Dendritic cell treated with granulocyte-macrophage colony-stimulating factor and Interleukin-4, amounts not matched to agents 40 ng/mL and 50 ng/mL, for 4 days (primary cell): Measurements from ENCODE around the gene TPRA1.

Source experiments
- H3K27ac Mint-ChIP-seq: one replicate; pipeline ENCODE4 v1.8.0; 2022; ENCODE audit warnings: mild to moderate bottlenecking, mixed read lengths
- H3K27me3 Mint-ChIP-seq: one replicate; pipeline ENCODE4 v1.8.0; 2022; ENCODE audit warnings: mild to moderate bottlenecking, mixed read lengths
- H3K36me3 Mint-ChIP-seq: one replicate; pipeline ENCODE4 v1.8.0; 2022; ENCODE audit warnings: low read depth, mixed read lengths
- H3K4me1 Mint-ChIP-seq: one replicate; pipeline ENCODE4 v1.8.0; 2022; ENCODE audit warnings: low read depth, mixed read lengths
- H3K4me3 Mint-ChIP-seq: one replicate; pipeline ENCODE4 v1.8.0; 2022; ENCODE audit warnings: mild to moderate bottlenecking, moderate library complexity, mixed read lengths
- H3K9me3 Mint-ChIP-seq: one replicate; pipeline ENCODE4 v1.8.0; 2022; ENCODE audit warnings: mixed read lengths
- intact Hi-C: fragments of 100-400 bp; cut with micrococcal nuclease; formaldehyde crosslinking; loops from one replicate; pipeline ENCODE4 v1.15.0; 2022

Gene TPRA1

GRCh38 chr3:127590282-127590592, 296 bp downstream of the TPRA1 start:
- Mint-ChIP-seq H3K4me3 (peak overlapping the region; percentile 87), H3K36me3 (peaks cover 36% of the 10 kb centered on the region), H3K27ac (peak overlapping the region; percentile 98), H3K4me1 (peaks cover 60% of the 10 kb centered on the region), H3K27me3 (no peaks in the 10 kb centered on the region), H3K9me3 (no peaks in the 10 kb centered on the region)
- intact Hi-C loops: loop anchor here (1.0 to 5.0 kb wide), 3 partner anchors 8 to 147 kb away; partner anchors contain the start of genes ABTB1 and MCM2

- Mint-ChIP-seq H3K27ac (peak overlapping the region; percentile 98), H3K9me3 (no peaks in the 10 kb centered on the region), H3K4me1 (peaks cover 64% of the 10 kb centered on the region), H3K36me3 (peaks cover 38% of the 10 kb centered on the region), H3K27me3 (no peaks in the 10 kb centered on the region), H3K4me3 (peak overlapping the region; percentile 87)
- intact Hi-C loops: loop anchor here (1.0 to 5.0 kb wide), 3 partner anchors 9 to 147 kb away; partner anchors contain the start of genes ABTB1 and MCM2
Measured at GRCh38 chr3:127589600-127590281, 792 bp downstream of the TPRA1 start.

GRCh38 chr3:127588806-127589577, 1.5 kb downstream of the TPRA1 start:
- intact Hi-C loops: no loop called here
- peak overlapping the region; percentile 98 for H3K27ac Mint-ChIP-seq

GRCh38 chr3:127587876-127588275, 2.7 kb downstream of the TPRA1 start:
- Mint-ChIP-seq H3K4me1 (peaks cover 66% of the 10 kb centered on the region), H3K27me3 (no peaks in the 10 kb centered on the region), H3K9me3 (no peaks in the 10 kb centered on the region), H3K36me3 (peaks cover 44% of the 10 kb centered on the region), H3K27ac (no peak overlapping the region), H3K4me3 (no peak overlapping the region)
- intact Hi-C loops: no loop called here

More at GRCh38 chr3:127588806-127589577, 1.5 kb downstream of the TPRA1 start:
- Mint-ChIP-seq H3K4me1 (peaks cover 69% of the 10 kb centered on the region), H3K36me3 (peaks cover 39% of the 10 kb centered on the region), H3K9me3 (no peaks in the 10 kb centered on the region), H3K27me3 (no peaks in the 10 kb centered on the region), H3K4me3 (peak overlapping the region; percentile 87)

- Mint-ChIP-seq H3K9me3 (no peaks in the 10 kb centered on the region), H3K4me3 (no peak overlapping the region), H3K36me3 (peaks cover 51% of the 10 kb centered on the region), H3K27me3 (no peaks in the 10 kb centered on the region), H3K4me1 (peaks cover 56% of the 10 kb centered on the region), H3K27ac (no peak overlapping the region)
- intact Hi-C loops: no loop called here
Measured at GRCh38 chr3:127585813-127586413, 4.6 kb downstream of the TPRA1 start.

- H3K9me3 Mint-ChIP-seq: no peaks in the 10 kb centered on the region
- H3K27ac Mint-ChIP-seq: no peak overlapping the region
- H3K4me3 Mint-ChIP-seq: no peak overlapping the region
- H3K27me3 Mint-ChIP-seq: no peaks in the 10 kb centered on the region
- intact Hi-C loops: no loop called here
- peaks cover 53% of the 10 kb centered on the region for H3K36me3 Mint-ChIP-seq
- peaks cover 61% of the 10 kb centered on the region for H3K4me1 Mint-ChIP-seq
Measured at GRCh38 chr3:127585163-127585812, 5.2 kb downstream of the TPRA1 start.

GRCh38 chr3:127584734-127585133, 5.8 kb downstream of the TPRA1 start:
- H3K9me3 Mint-ChIP-seq: no peaks in the 10 kb centered on the region
- H3K27me3 Mint-ChIP-seq: no peaks in the 10 kb centered on the region
- peaks cover 60% of the 10 kb centered on the region for H3K4me1 Mint-ChIP-seq
- H3K4me3 Mint-ChIP-seq: no peak overlapping the region
- H3K27ac Mint-ChIP-seq: no peak overlapping the region
- H3K36me3 Mint-ChIP-seq: peaks cover 55% of the 10 kb centered on the region
- intact Hi-C loops: no loop called here

GRCh38 chr3:127580327-127581060, 10.0 kb downstream of the TPRA1 start:
- Mint-ChIP-seq H3K27ac (no peak overlapping the region), H3K27me3 (no peaks in the 10 kb centered on the region), H3K36me3 (peaks cover 71% of the 10 kb centered on the region), H3K4me1 (peaks cover 28% of the 10 kb centered on the region), H3K4me3 (no peak overlapping the region), H3K9me3 (no peaks in the 10 kb centered on the region)
- intact Hi-C loops: no loop called here

GRCh38 chr3:127578802-127579201, 11.7 kb downstream of the TPRA1 start:
- Mint-ChIP-seq H3K4me3 (no peak overlapping the region), H3K27ac (no peak overlapping the region), H3K4me1 (peaks cover 23% of the 10 kb centered on the region), H3K36me3 (peaks cover 79% of the 10 kb centered on the region), H3K27me3 (no peaks in the 10 kb centered on the region), H3K9me3 (no peaks in the 10 kb centered on the region)
- intact Hi-C loops: loop anchor here (10.0 kb wide), 2 partner anchors 56 to 396 kb away; no protein-coding TSS in a partner anchor

GRCh38 chr3:127578168-127578567, 12.4 kb downstream of the TPRA1 start:
- H3K27ac Mint-ChIP-seq: no peak overlapping the region
- intact Hi-C loops: loop anchor here (10.0 kb wide), 2 partner anchors 57 to 397 kb away; no protein-coding TSS in a partner anchor
- no peak overlapping the region for H3K4me3 Mint-ChIP-seq
- H3K9me3 Mint-ChIP-seq: no peaks in the 10 kb centered on the region
- H3K27me3 Mint-ChIP-seq: no peaks in the 10 kb centered on the region
- peaks cover 23% of the 10 kb centered on the region for H3K4me1 Mint-ChIP-seq
- H3K36me3 Mint-ChIP-seq: peaks cover 83% of the 10 kb centered on the region

GRCh38 chr3:127577448-127577847, 13.1 kb downstream of the TPRA1 start:
- intact Hi-C loops: loop anchor here (10.0 kb wide), 2 partner anchors 57 to 397 kb away; no protein-coding TSS in a partner anchor
- no peaks in the 10 kb centered on the region for H3K27me3 Mint-ChIP-seq
- peaks cover 90% of the 10 kb centered on the region for H3K36me3 Mint-ChIP-seq
- H3K27ac Mint-ChIP-seq: no peak overlapping the region
- H3K4me1 Mint-ChIP-seq: peaks cover 23% of the 10 kb centered on the region
- H3K4me3 Mint-ChIP-seq: no peak overlapping the region
- no peaks in the 10 kb centered on the region for H3K9me3 Mint-ChIP-seq

GRCh38 chr3:127574880-127575878, 15.4 kb downstream of the TPRA1 start:
- peaks cover 14% of the 10 kb centered on the region for H3K4me1 Mint-ChIP-seq
- H3K9me3 Mint-ChIP-seq: no peaks in the 10 kb centered on the region
- no peaks in the 10 kb centered on the region for H3K27me3 Mint-ChIP-seq
- H3K4me3 Mint-ChIP-seq: no peak overlapping the region
- intact Hi-C loops: loop anchor here (10.0 kb wide), 2 partner anchors 60 to 400 kb away; no protein-coding TSS in a partner anchor
- H3K27ac Mint-ChIP-seq: peak overlapping the region; percentile 16
- peaks cover 98% of the 10 kb centered on the region for H3K36me3 Mint-ChIP-seq
